ENCODE measurements around the gene CHRND. TPM values are rescaled to one million over a fixed set of nuclear protein-coding genes. Genes with fewer than 3 reads are reported as not detected.

Gene CHRND
- total and polyA plus RNA-seq, 2 of the 13 experiments (the other 11 are each of a cell fraction or from before 2014, with no cell fraction given): 0.18 TPM; not detected in 1

DNA sequence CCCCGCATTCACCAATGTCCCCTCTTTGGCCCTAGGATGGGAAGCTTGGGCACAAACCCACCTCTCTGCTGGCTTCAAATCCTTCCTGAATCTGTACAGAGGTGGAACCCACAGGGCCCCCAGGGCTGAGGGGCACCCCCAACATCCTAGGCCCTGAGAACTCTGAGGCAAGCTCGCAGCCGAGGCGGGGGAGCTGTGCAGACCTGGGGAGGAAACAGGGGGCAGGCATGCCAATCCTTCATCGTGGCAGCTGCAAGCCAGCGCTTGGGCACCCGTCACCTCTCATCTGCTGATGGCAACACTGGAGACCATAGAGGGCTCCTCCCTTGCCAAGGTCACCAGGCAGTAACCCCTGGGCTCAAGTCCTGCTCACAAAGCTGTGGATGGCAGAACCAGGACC lies 49.2 kb upstream of the CHRND start:
- no TSS peak for BruUV-seq (replicated peaks)
- no peak overlapping the region for H3K4me3 ChIP-seq (replicated peaks in 1 of 3; ENCODE audit: insufficient read depth in 1 of 3, low read depth in 2 of 3, low read length in 3 of 3)

More for the DNA sequence above, 49.2 kb upstream of the CHRND start:
- in situ Hi-C loops (cut with HindIII; ENCODE audit: extremely low pct_ligation_motif_present, low pct_unique_long_range_greater_than_20kb): no loop called here
- no peak for ATAC-seq
- FAIRE-seq: no peak
- Histone ChIP-seq H3K9me3 (ENCODE audit: low read length) (no peaks in the 10 kb centered on the region), H3K4me1 (ENCODE audit: insufficient read depth, low read length) (no peaks in the 10 kb centered on the region), H3K27me3 (ENCODE audit: control insufficient read depth in 1 of 2, insufficient read depth in 2 of 2, low read length in 2 of 2) (peaks cover 21 to 79% of the 10 kb centered on the region in 2 experiments), H3K27ac (ENCODE audit: extremely low read length, insufficient read depth, low read length) (no peak overlapping the region), H3K36me3 (replicated peaks in 1 of 2; ENCODE audit: control insufficient read depth in 1 of 2, insufficient read depth in 2 of 2, low read length in 2 of 2) (no peaks in the 10 kb centered on the region), H3K4me2 (ENCODE audit: low read depth, low read length) (no peak overlapping the region), H3K79me2 (ENCODE audit: insufficient read depth, low read length) (no peaks in the 10 kb centered on the region), H4K20me1 (ENCODE audit: insufficient read depth, low read length) (no peaks in the 10 kb centered on the region; the same call in 1 of the 2 replicates), H3K9ac (ENCODE audit: insufficient read depth, low read depth, low read length) (no peak overlapping the region), H2AFZ (ENCODE audit: low read length) (no peak overlapping the region)
- CTCF ChIA-PET (ENCODE audit: low intra/inter-chr PET ratio, low total read pairs): no interaction called here
- DNase-seq (ENCODE audit: low spot score): no peak
- POLR2A ChIA-PET: no interaction called here
- WGBS (ENCODE audit: low lambda C conversion rate): 17% methylated on average over 1 of the region's 7 CpGs
- TF ChIP-seq, protein P1, sequence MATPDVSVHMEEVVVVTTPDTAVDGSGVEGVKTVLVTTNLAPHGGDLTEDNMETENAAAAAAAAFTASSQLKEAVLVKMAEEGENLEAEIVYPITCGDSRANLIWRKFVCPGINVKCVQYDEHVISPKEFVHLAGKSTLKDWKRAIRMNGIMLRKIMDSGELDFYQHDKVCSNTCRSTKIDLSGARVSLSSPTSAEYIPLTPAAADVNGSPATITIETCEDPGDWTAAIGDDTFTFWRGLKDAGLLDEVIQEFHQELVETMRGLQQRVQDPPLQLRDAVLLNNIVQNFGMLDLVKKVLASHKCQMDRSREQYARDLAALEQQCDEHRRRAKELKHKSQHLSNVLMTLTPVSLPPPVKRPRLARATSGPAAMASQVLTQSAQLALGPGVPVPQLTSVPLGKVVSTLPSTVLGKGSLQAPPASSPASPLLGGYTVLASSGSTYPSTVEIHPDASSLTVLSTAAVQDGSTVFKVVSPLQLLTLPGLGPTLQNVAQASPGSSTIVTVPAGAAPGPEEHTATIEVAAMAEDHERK (CRISPR knock-in tag; IDR thresholded peaks at IDR 0.05; ENCODE audit: low read depth): no peak
- TF ChIP-seq SAFB2 (CRISPR knock-in tag; IDR thresholded peaks at IDR 0.05; ENCODE audit: borderline replicate concordance, low read depth) (no peak), TARDBP (CRISPR knock-in tag; IDR thresholded peaks at IDR 0.05) (no peak), ZZZ3 (CRISPR knock-in tag; IDR thresholded peaks at IDR 0.05; ENCODE audit: borderline replicate concordance) (no peak), NFYC (CRISPR knock-in tag; IDR thresholded peaks at IDR 0.05) (no peak), NCOA1 (CRISPR knock-in tag; IDR thresholded peaks at IDR 0.05) (no peak), ZNF124 (CRISPR knock-in tag; IDR thresholded peaks at IDR 0.05) (no peak), GABPB1 (CRISPR knock-in tag; IDR thresholded peaks at IDR 0.05) (no peak), MIXL1 (CRISPR knock-in tag; IDR thresholded peaks at IDR 0.05) (no peak), ZBTB25 (CRISPR knock-in tag; IDR thresholded peaks at IDR 0.05) (no peak), ZNF710 (CRISPR knock-in tag; IDR thresholded peaks at IDR 0.05; ENCODE audit: borderline replicate concordance) (no peak), ZNF740 (CRISPR knock-in tag; IDR thresholded peaks at IDR 0.05) (no peak), RFX3 (CRISPR knock-in tag; IDR thresholded peaks at IDR 0.05) (no peak), ZNF703 (CRISPR knock-in tag; IDR thresholded peaks at IDR 0.05; ENCODE audit: borderline replicate concordance) (no peak), ZNF562 (CRISPR knock-in tag; IDR thresholded peaks at IDR 0.05; ENCODE audit: borderline replicate concordance) (no peak), ATF5 (CRISPR knock-in tag; IDR thresholded peaks at IDR 0.05; ENCODE audit: low read depth) (no peak), ZNF263 (CRISPR knock-in tag; IDR thresholded peaks at IDR 0.05) (no peak)
- TF ChIP-seq, protein P2, sequence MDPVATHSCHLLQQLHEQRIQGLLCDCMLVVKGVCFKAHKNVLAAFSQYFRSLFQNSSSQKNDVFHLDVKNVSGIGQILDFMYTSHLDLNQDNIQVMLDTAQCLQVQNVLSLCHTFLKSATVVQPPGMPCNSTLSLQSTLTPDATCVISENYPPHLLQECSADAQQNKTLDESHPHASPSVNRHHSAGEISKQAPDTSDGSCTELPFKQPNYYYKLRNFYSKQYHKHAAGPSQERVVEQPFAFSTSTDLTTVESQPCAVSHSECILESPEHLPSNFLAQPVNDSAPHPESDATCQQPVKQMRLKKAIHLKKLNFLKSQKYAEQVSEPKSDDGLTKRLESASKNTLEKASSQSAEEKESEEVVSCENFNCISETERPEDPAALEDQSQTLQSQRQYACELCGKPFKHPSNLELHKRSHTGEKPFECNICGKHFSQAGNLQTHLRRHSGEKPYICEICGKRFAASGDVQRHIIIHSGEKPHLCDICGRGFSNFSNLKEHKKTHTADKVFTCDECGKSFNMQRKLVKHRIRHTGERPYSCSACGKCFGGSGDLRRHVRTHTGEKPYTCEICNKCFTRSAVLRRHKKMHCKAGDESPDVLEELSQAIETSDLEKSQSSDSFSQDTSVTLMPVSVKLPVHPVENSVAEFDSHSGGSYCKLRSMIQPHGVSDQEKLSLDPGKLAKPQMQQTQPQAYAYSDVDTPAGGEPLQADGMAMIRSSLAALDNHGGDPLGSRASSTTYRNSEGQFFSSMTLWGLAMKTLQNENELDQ (CRISPR knock-in tag; IDR thresholded peaks at IDR 0.05; ENCODE audit: borderline replicate concordance): no peak
- intact Hi-C loops (cut with micrococcal nuclease; ENCODE audit: unreplicated experiment): loop anchor here (5.0 kb wide), 1 partner anchor 46 kb away; the partner anchor contains the start of gene PRSS56
